Gastroesophageal sphincter (tissue), 4 donors: ENCODE results near the gene CTXN3. TPM values are rescaled to one million over a fixed set of nuclear protein-coding genes. Genes with fewer than 3 reads are reported as not detected.
A peak's percentile ranks its signal among the peaks of the same experiment; 100 is the strongest.
"Not testable (repeated sequence)": the region's sequence is repeated elsewhere in the genome, so short reads cannot be mapped to it uniquely, and the experiment has no call there.

Experiments
- ATAC-seq: fragments of 150-250 bp; one replicate; pipeline ENCODE4 v1.9.1; 2016; ENCODE audit warnings: mild to moderate bottlenecking, moderate library complexity
- H3K27ac ChIP-seq, 4 donors: fragments of 200-600 bp; sonication (generic) in 3 of 4; 1 replicate in 3 of 4; 2 replicates in 1 of 4; pipeline ENCODE4 v1.5.1; 2016 to 2019
- H3K27me3 ChIP-seq: fragments of 200-600 bp; sonication (generic); one replicate; pipeline ENCODE4 v1.5.1; 2019
- H3K36me3 ChIP-seq, 2 donors: fragments of 200-600 bp; sonication (generic); one replicate each; pipeline ENCODE4 v1.5.1; 2019; ENCODE audit warnings: control low read depth in 1 of 2
- H3K4me1 ChIP-seq, 3 donors: fragments of 200-600 bp; sonication (generic); 1 replicate in 2 of 3; 2 replicates in 1 of 3; pipeline ENCODE4 v1.5.1; 2016 to 2019; ENCODE audit warnings: control low read depth in 2 of 3
- H3K4me3 ChIP-seq, 2 donors: fragments of 200-600 bp; sonication (generic); one replicate each; pipeline ENCODE4 v1.5.1; 2019; ENCODE audit warnings: mild to moderate bottlenecking in 1 of 2, moderate library complexity in 1 of 2
- H3K9me3 ChIP-seq, 3 donors: fragments of 200-600 bp; sonication (generic); one replicate each; pipeline ENCODE4 v1.5.1; 2017 to 2019; ENCODE audit warnings: control low read depth in 2 of 3
- CTCF ChIP-seq, 4 experiments: fragments of 200-600 bp in 2 of 4; fragments of 450-650 bp in 2 of 4; sonication (generic) in 1 of 4; IDR thresholded peaks; one replicate each; pipeline ENCODE4 v1.5.1; 2017 to 2019; ENCODE audit warnings: antibody characterized with exemption in 4 of 4, mild to moderate bottlenecking in 2 of 4, moderate library complexity in 2 of 4
- EP300 ChIP-seq: sonication (generic); formaldehyde crosslinking; IDR thresholded peaks from one replicate; pipeline ENCODE4 v1.6.1; 2017; ENCODE audit warnings: antibody characterized with exemption, mild to moderate bottlenecking
- POLR2A ChIP-seq, 2 donors: fragments of 450-650 bp; IDR thresholded peaks; one replicate each; pipeline ENCODE4 v1.6.1; 2017; ENCODE audit warnings: antibody characterized with exemption in 2 of 2, mild to moderate bottlenecking in 2 of 2, moderate library complexity in 1 of 2
- POLR2AphosphoS5 ChIP-seq: sonication (generic); formaldehyde crosslinking; IDR thresholded peaks from one replicate; pipeline ENCODE4 v1.6.1; 2017; ENCODE audit warnings: antibody characterized with exemption
- WGBS, 2 donors: methylation state at CpG; one replicate each; pipeline ENCODE4 v1.1.5; 2018; ENCODE audit warnings: low coverage in 1 of 2; 5-methylcytosine and 5-hydroxymethylcytosine counted together
- total RNA-seq, 4 donors: library from RNA; depleted of rRNA; stranded (reverse); fragments of >200 nt; gene quantifications; one replicate each; pipeline ENCODE4 v1.1.0, GENCODE V29; 2016

The CTXN3 gene
- total RNA-seq, 4 donors from 2014 or later = 0.58 TPM; not detected in 3

GRCh38 chr5:127667926-127668325 is 19.0 kb downstream of the CTXN3 start:
- no peak for ATAC-seq
- no peak for TF ChIP-seq CTCF (IDR thresholded peaks at IDR 0.05)
- TF ChIP-seq POLR2AphosphoS5 = no peak
- no peak for TF ChIP-seq POLR2A (IDR thresholded peaks at IDR 0.05)
- TF ChIP-seq EP300 = no peak
- no peaks in the 10 kb centered on the region for H3K36me3 ChIP-seq
- H3K4me3 ChIP-seq = no peak overlapping the region
- no peaks in the 10 kb centered on the region for H3K27me3 ChIP-seq
- H3K27ac ChIP-seq = peak overlapping the region; percentile 69 to 76 (median 72)
- H3K4me1 ChIP-seq = peaks cover 0 to 83% (median 14%) of the 10 kb centered on the region in 3 donors
- H3K9me3 ChIP-seq = no peaks in the 10 kb centered on the region
- WGBS, 2 donors = 20 to 31% methylated on average over 3 of the region's 3 CpGs

GRCh38 chr5:127671218-127671617 is 22.3 kb downstream of the CTXN3 start:
- H3K4me1 ChIP-seq = peaks cover 0 to 61% (median 4%) of the 10 kb centered on the region in 3 donors
- no peaks in the 10 kb centered on the region for H3K27me3 ChIP-seq
- H3K9me3 ChIP-seq = no peaks in the 10 kb centered on the region
- 71 to 89% methylated on average over 6 of the region's 6 CpGs for WGBS, 2 donors
- H3K36me3 ChIP-seq = no peaks in the 10 kb centered on the region
- H3K4me3 ChIP-seq = no peak overlapping the region
- TF ChIP-seq POLR2AphosphoS5 (no peak), POLR2A (IDR thresholded peaks at IDR 0.05) (no peak), CTCF (IDR thresholded peaks at IDR 0.05) (no peak), EP300 (no peak)
- H3K27ac ChIP-seq = peak overlapping the region in 3 of 4 donors; percentile 41 to 73 (median 71)
- ATAC-seq = no peak

GRCh38 chr5:127673117-127673800 is 24.4 kb downstream of the CTXN3 start:
- TF ChIP-seq POLR2AphosphoS5 (no peak), CTCF (IDR thresholded peaks at IDR 0.05) (no peak), POLR2A (IDR thresholded peaks at IDR 0.05) (no peak), EP300 (no peak)
- peaks cover 0 to 40% (median 0%) of the 10 kb centered on the region in 3 donors for H3K4me1 ChIP-seq
- H3K27me3 ChIP-seq = no peaks in the 10 kb centered on the region
- 17 to 65% methylated on average over 1 to 2 of the region's 2 CpGs for WGBS, 2 donors
- no peak for ATAC-seq
- H3K9me3 ChIP-seq = no peaks in the 10 kb centered on the region
- peak overlapping the region in 2 of 4 donors; percentile 12 to 49 for H3K27ac ChIP-seq
- H3K4me3 ChIP-seq = no peak overlapping the region
- H3K36me3 ChIP-seq = no peaks in the 10 kb centered on the region

- not testable (repeated sequence) for H3K4me3 ChIP-seq, H3K36me3 ChIP-seq, ATAC-seq, H3K9me3 ChIP-seq, H3K27me3 ChIP-seq, H3K27ac ChIP-seq
- peaks cover 0 to 13% (median 0%) of the 10 kb centered on the region in 3 donors for H3K4me1 ChIP-seq
Measured at GRCh38 chr5:127676951-127677350, 28.1 kb downstream of the CTXN3 start.

- H3K4me3 ChIP-seq, H3K4me1 ChIP-seq, H3K27ac ChIP-seq, H3K36me3 ChIP-seq, H3K27me3 ChIP-seq, H3K9me3 ChIP-seq, ATAC-seq: not testable (repeated sequence)
- 87 to 100% methylated on average over 3 of the region's 3 CpGs for WGBS, 2 donors
Measured at GRCh38 chr5:127679691-127680330, 30.9 kb downstream of the CTXN3 start.

GRCh38 chr5:127680595-127680994 is 31.7 kb downstream of the CTXN3 start:
- 91 to 100% methylated on average over 1 of the region's 1 CpG for WGBS, 2 donors
- Histone ChIP-seq H3K9me3 (no peaks in the 10 kb centered on the region), H3K27ac (no peak overlapping the region), H3K4me3 (no peak overlapping the region), H3K27me3 (no peaks in the 10 kb centered on the region), H3K36me3 (no peaks in the 10 kb centered on the region), H3K4me1 (peaks cover 0 to 7% (median 3%) of the 10 kb centered on the region in 3 donors)
- no peak for TF ChIP-seq CTCF (IDR thresholded peaks at IDR 0.05)
- TF ChIP-seq POLR2AphosphoS5 = no peak
- no peak for TF ChIP-seq POLR2A (IDR thresholded peaks at IDR 0.05)
- TF ChIP-seq EP300 = no peak
- ATAC-seq = no peak
